CD4-positive, alpha-beta T cell treated with Interleukin-2 at 100 ng/mL for 4 hours (primary cell): ENCODE measurements around the gene SCAMP4.

Source experiments
- DNase-seq: peaks from one replicate; pipeline ENCODE4 v3.0.0-alpha.2; 2020; ENCODE audit warnings: low spot score

The SCAMP4 gene

DNA sequence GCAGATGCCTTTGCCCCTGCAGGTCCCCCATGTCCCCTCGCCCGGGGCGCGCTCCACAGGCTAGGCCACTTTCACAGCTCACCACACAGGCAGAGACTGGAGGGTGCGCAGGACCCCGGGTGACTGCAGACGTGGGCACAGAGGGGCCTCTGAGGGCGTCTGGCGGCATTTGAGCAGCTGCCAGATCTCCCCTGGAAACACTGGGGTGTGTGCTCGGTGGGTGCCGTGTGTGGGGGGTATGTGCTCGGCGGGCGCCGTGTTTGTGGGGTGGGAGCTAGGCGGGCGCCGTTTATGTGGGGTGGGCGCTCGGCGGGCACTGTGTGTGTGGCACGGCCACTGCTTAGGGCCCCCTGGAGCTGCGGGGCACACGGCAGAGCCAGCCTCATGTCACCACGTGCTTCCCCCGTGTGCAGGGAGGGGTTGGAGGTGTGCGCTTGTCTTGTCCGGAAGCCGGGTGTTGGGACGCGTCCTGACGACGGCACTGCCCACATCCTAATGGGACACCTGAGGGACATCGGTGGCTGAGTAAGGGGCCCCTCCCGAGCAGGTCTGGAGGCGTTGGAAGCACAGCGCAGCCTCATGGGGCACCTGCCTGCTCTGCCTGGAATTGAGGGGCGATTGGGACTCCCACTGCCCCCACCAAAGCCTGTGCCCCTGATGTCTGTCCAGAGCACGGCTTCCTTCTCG, 52.5 kb downstream of the SCAMP4 start:
- no peak for DNase-seq

GRCh38 chr19:1959928-1960589, 54.9 kb downstream of the SCAMP4 start:
- no peak for DNase-seq

DNA sequence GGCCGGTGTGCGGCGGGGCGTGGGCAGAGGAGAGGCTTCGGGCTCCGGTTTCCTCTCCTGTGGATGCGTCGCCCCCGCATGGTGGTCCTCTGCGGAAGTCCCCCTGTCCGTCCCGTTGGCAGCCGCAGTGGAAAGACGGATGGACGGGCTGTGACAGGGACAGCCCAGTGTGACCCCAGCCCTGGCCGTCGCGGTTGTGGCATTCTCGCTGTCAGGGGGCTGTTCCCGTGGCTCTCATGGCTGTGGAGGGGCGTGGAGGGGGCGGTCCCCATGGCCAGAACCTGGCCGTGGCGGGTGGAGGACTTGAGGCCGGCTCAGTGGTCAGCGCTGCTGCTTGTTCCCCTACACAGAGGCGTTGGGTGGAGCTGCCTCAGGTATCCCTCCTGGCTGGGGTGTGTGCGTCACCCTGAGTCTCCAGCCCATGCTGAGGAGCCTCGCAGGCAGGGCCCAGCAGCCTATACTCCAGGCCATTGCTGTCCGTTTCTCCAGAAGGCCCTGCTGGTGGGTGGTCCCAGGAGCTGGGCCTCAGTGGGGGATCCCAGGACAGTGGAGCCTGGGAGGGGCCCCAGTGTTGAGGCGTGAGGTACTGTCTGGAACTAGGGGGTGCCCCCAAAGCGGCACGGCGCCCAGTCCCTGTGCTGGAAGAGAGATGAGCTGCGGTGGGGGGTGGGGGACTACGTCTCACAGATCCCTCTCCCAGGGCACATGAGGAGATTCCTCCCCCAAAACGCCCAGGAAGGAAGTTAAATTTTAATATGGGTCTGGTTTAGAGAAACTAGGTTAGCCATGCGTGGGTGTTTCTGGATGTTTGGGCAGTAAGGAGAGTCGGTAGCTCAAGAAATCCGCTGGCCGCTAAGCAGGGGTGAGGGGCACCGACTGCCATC, 56.0 kb downstream of the SCAMP4 start:
- DNase-seq: no peak

DNA sequence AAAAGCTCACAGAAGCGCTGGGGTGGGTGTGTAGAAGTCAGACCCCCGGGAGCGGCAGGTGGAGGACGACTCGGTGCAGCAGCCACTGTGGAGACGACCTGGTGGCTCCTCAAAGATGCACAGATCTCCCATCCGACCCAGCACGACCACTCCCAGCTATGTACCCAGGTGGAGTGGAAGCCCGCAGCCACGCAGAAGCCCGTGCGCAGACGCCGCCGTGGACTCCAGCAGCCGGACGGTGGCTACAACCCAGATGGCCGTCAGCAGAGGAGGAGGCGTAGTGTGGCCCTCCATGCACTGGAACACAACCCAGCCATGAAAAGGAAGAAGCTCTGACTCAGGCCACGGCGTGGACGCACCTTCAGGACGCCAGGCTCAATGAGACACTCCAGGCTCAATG, 57.5 kb downstream of the SCAMP4 start:
- DNase-seq: no peak

DNA sequence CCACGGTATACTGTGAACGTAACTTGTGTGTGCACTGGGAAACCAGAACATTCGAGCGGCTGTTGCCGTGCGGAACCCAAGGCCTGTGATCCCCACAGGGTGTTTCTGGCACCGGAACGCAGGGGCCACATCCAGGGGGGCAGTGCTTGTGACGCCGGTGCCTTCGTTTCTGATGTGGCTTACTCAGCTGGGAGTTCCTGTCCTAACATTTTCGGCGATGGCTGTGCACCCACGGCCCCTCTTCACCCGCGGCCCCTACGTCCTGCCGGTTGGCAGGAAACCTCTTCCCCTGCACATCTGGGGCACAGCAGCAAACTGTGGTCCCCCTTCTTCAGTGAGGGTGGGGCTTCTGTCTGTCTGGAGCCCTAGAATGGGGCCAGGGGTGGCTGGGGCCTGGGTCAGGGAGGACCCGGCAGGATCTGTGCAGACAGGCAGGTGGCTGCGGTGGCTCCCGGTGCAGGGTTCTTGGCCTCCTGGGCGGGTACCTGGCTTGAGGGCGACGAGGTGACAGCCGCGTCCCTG, 61.9 kb downstream of the SCAMP4 start:
- no peak for DNase-seq

- DNase-seq: no peak
These were observed 63.3 kb downstream of the SCAMP4 start for GRCh38 chr19:1968279-1969175.

- no peak for DNase-seq
These were observed 64.2 kb downstream of the SCAMP4 start for GRCh38 chr19:1969176-1970002.

- no peak for DNase-seq
These were observed 65.0 kb downstream of the SCAMP4 start for GRCh38 chr19:1970003-1970805.

DNA sequence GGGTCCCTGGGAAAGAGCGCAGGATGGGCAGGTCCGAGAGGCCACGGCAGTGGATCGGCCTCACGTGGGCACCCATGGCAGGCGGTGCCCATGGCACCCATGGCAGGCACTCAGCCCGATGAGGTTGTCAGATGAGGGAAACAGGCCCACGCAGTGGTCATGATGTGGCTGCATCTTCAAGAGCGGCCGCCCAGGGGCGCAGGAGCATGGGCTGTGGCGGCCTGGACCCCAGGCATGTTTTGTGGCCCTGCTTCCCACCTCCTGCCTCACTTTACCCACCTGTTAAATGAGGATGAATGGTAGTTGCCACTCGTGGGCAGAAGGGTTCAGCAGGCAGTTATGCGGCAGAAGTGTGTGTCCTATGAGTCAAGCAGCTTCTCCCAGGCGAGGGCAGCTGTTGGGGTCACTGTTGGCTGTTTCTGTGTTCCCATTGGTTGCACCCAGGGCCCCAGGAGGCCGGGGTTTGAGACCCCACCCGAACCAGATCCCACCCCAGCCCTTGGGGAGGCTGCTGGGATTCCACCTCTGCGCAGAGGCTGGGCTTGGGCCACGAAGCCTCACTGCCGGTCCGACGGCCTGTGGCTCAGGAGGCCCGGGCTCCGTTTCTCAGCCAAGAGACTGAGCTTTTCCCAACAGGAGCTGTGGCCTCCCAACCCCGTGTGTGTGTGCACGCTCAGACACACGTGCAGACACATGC, 65.8 kb downstream of the SCAMP4 start:
- DNase-seq: no peak

GRCh38 chr19:1974381-1975161, 69.4 kb downstream of the SCAMP4 start:
- DNase-seq: no peak

- no peak for DNase-seq
These were observed 69.9 kb downstream of the SCAMP4 start for GRCh38 chr19:1975162-1975480.
